ENCODE results near the gene COG5. TPM values are rescaled to one million over a fixed set of nuclear protein-coding genes. Genes with fewer than 3 reads are reported as not detected.

The COG5 gene
- total RNA-seq, 1 experiment from 2014 or later, result 43.9 TPM

GRCh38 chr7:107244613-107245012 lies 319.1 kb downstream of the COG5 start:
- H3K9me3 Mint-ChIP-seq (ENCODE audit: unreplicated experiment), result peaks cover 17% of the 10 kb centered on the region
- H3K4me1 ChIP-seq, result no peaks in the 10 kb centered on the region
- no peak overlapping the region for H3K27ac Mint-ChIP-seq (ENCODE audit: unreplicated experiment)
- POLR2A ChIA-PET, result no interaction called here
- TF ChIP-seq CTCF (IDR thresholded peaks at IDR 0.05; ENCODE audit: insufficient read depth in 1 of 2, low read depth in 1 of 2, low read length in 1 of 2, severe bottlenecking in 1 of 2, unreplicated experiment in 1 of 2), result no peak
- intact Hi-C loops (cut with micrococcal nuclease; ENCODE audit: unreplicated experiment), result no loop called here
- H3K36me3 Mint-ChIP-seq (ENCODE audit: insufficient read depth, unreplicated experiment), result peaks cover 20% of the 10 kb centered on the region
- H3K27me3 ChIP-seq (replicated peaks; ENCODE audit: control insufficient read depth, insufficient read depth, low read length), result no peaks in the 10 kb centered on the region
- no peak for DNase-seq
- H3K4me3 Mint-ChIP-seq (ENCODE audit: unreplicated experiment), result no peak overlapping the region
- no TSS peak for BruUV-seq (replicated peaks)
- CTCF ChIA-PET, result no interaction called here
- no peaks in the 10 kb centered on the region for H3K27me3 Mint-ChIP-seq (ENCODE audit: insufficient read depth, unreplicated experiment)
- no peaks in the 10 kb centered on the region for H3K4me1 Mint-ChIP-seq (ENCODE audit: low read depth, unreplicated experiment)
- no peaks in the 10 kb centered on the region for H3K36me3 ChIP-seq (ENCODE audit: control insufficient read depth, insufficient read depth, low read length)
- no peaks in the 10 kb centered on the region for H3K9me3 ChIP-seq
- no peak overlapping the region for H3K4me3 ChIP-seq (ENCODE audit: low read depth, low read length)

GRCh38 chr7:107242267-107242666 lies 321.5 kb downstream of the COG5 start:
- TF ChIP-seq CTCF (IDR thresholded peaks at IDR 0.05; ENCODE audit: insufficient read depth in 1 of 2, low read depth in 1 of 2, low read length in 1 of 2, severe bottlenecking in 1 of 2, unreplicated experiment in 1 of 2), result no peak
- no peaks in the 10 kb centered on the region for H3K27me3 ChIP-seq (replicated peaks; ENCODE audit: control insufficient read depth, insufficient read depth, low read length)
- no peaks in the 10 kb centered on the region for H3K36me3 ChIP-seq (ENCODE audit: control insufficient read depth, insufficient read depth, low read length)
- H3K9me3 ChIP-seq, result no peaks in the 10 kb centered on the region
- Mint-ChIP-seq H3K27me3 (ENCODE audit: insufficient read depth, unreplicated experiment) (no peaks in the 10 kb centered on the region), H3K4me3 (ENCODE audit: unreplicated experiment) (no peak overlapping the region), H3K9me3 (ENCODE audit: unreplicated experiment) (peaks cover 17% of the 10 kb centered on the region), H3K36me3 (ENCODE audit: insufficient read depth, unreplicated experiment) (peaks cover 16% of the 10 kb centered on the region), H3K4me1 (ENCODE audit: low read depth, unreplicated experiment) (no peaks in the 10 kb centered on the region), H3K27ac (ENCODE audit: unreplicated experiment) (no peak overlapping the region)
- no peaks in the 10 kb centered on the region for H3K4me1 ChIP-seq
- ChIA-PET CTCF (interaction anchor here (0.6 kb wide), 1 partner anchor 295 kb away, joined by 4 read pairs; no protein-coding TSS in a partner anchor), POLR2A (no interaction called here)
- intact Hi-C loops (cut with micrococcal nuclease; ENCODE audit: unreplicated experiment), result no loop called here
- DNase-seq, result no peak
- BruUV-seq (replicated peaks), result no TSS peak
- no peak overlapping the region for H3K4me3 ChIP-seq (ENCODE audit: low read depth, low read length)

GRCh38 chr7:107237451-107237850 lies 326.3 kb downstream of the COG5 start:
- no peaks in the 10 kb centered on the region for H3K4me1 ChIP-seq
- H3K27ac Mint-ChIP-seq (ENCODE audit: unreplicated experiment), result no peak overlapping the region
- H3K9me3 Mint-ChIP-seq (ENCODE audit: unreplicated experiment), result no peaks in the 10 kb centered on the region
- no TSS peak for BruUV-seq (replicated peaks)
- ChIA-PET POLR2A (no interaction called here), CTCF (no interaction called here)
- no peaks in the 10 kb centered on the region for H3K36me3 ChIP-seq (ENCODE audit: control insufficient read depth, insufficient read depth, low read length)
- no peak overlapping the region for H3K4me3 ChIP-seq (ENCODE audit: low read depth, low read length)
- H3K4me3 Mint-ChIP-seq (ENCODE audit: unreplicated experiment), result no peak overlapping the region
- no peak for TF ChIP-seq CTCF (IDR thresholded peaks at IDR 0.05; ENCODE audit: insufficient read depth in 1 of 2, low read depth in 1 of 2, low read length in 1 of 2, severe bottlenecking in 1 of 2, unreplicated experiment in 1 of 2)
- peaks cover 10% of the 10 kb centered on the region for H3K36me3 Mint-ChIP-seq (ENCODE audit: insufficient read depth, unreplicated experiment)
- intact Hi-C loops (cut with micrococcal nuclease; ENCODE audit: unreplicated experiment), result no loop called here
- no peaks in the 10 kb centered on the region for H3K27me3 Mint-ChIP-seq (ENCODE audit: insufficient read depth, unreplicated experiment)
- no peak for DNase-seq
- H3K9me3 ChIP-seq, result no peaks in the 10 kb centered on the region
- H3K4me1 Mint-ChIP-seq (ENCODE audit: low read depth, unreplicated experiment), result no peaks in the 10 kb centered on the region
- no peaks in the 10 kb centered on the region for H3K27me3 ChIP-seq (replicated peaks; ENCODE audit: control insufficient read depth, insufficient read depth, low read length)

All from Caco-2 (cell line).